Coronary artery (tissue), 2 donors: ENCODE measurements around the gene MTHFD2.

ENCODE experiments used
- DNase-seq: peaks from one replicate; pipeline ENCODE4 v3.0.0-alpha.2; 2017; ENCODE audit warnings: low spot score
- H3K27ac ChIP-seq, 2 donors: fragments of 200-600 bp; sonication (generic); one replicate each; pipeline ENCODE4 v1.5.1; 2016 to 2019
- H3K4me3 ChIP-seq: fragments of 200-600 bp; sonication (generic); 2 replicates; pipeline ENCODE4 v1.5.1; 2016; ENCODE audit warnings: mild to moderate bottlenecking, moderate library complexity
- TF ChIP-seq, protein P1 (sequence below): fragments of 200-600 bp; sonication (generic); IDR thresholded peaks from one replicate; pipeline ENCODE4 v1.5.1; 2019; ENCODE audit warnings: antibody characterized with exemption

Gene MTHFD2

DNA sequence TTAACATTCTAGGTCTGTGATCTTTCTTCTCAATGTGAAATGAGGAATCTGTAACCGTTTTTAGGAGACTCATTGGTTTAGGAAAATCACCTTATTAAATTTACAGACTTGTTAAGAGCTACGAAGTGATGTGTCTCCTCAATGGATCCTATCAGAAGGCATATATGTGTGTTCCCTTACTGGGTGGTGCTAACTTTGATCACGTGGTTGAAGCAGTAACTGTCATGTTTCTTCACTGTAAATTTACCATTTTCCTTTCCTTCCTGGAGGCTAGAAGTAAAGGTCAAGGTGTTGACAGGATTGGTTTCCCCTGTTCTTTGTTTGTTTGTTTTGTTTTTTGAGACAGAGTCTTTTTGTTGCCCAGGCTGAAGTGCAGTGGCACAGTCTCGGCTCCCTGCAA, 1.4 kb upstream of the MTHFD2 start:
- TF ChIP-seq, protein P1, sequence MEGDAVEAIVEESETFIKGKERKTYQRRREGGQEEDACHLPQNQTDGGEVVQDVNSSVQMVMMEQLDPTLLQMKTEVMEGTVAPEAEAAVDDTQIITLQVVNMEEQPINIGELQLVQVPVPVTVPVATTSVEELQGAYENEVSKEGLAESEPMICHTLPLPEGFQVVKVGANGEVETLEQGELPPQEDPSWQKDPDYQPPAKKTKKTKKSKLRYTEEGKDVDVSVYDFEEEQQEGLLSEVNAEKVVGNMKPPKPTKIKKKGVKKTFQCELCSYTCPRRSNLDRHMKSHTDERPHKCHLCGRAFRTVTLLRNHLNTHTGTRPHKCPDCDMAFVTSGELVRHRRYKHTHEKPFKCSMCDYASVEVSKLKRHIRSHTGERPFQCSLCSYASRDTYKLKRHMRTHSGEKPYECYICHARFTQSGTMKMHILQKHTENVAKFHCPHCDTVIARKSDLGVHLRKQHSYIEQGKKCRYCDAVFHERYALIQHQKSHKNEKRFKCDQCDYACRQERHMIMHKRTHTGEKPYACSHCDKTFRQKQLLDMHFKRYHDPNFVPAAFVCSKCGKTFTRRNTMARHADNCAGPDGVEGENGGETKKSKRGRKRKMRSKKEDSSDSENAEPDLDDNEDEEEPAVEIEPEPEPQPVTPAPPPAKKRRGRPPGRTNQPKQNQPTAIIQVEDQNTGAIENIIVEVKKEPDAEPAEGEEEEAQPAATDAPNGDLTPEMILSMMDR: no peak

GRCh38 chr2:74198023-74198460, 373 bp upstream of the MTHFD2 start:
- peak overlapping the region; percentile 76 for H3K4me3 ChIP-seq

More for the DNA sequence above, 1.4 kb upstream of the MTHFD2 start:
- no peak overlapping the region for H3K27ac ChIP-seq
- no peak for DNase-seq
- H3K4me3 ChIP-seq: no peak overlapping the region

DNA sequence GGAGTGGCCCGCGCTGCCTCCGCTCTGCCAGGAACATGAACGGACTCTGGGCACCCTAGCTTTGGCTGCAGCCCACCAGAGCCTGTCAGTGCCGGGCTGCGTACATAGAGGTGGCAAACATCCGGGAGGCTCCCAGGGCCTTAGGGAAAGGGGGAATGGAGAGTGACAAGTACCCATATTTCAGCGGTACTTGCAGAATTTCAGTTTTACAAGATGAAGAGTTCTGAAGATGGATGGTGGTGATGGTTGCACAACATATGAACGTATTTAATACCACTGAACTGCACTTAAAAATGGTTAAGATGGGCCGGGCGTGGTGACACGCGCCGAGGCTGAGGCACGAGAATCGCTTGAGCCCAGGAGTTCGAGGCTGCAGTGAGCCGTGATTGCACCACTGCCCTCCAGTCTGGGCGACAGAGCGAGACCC, 873 bp downstream of the MTHFD2 start:
- peak overlapping the region; percentile 94 to 95 for H3K27ac ChIP-seq
- no peak for DNase-seq

More at GRCh38 chr2:74198023-74198460, 373 bp upstream of the MTHFD2 start:
- TF ChIP-seq, protein P1: no peak
- DNase-seq: no peak
- peak overlapping the region; percentile 94 to 95 for H3K27ac ChIP-seq

DNA sequence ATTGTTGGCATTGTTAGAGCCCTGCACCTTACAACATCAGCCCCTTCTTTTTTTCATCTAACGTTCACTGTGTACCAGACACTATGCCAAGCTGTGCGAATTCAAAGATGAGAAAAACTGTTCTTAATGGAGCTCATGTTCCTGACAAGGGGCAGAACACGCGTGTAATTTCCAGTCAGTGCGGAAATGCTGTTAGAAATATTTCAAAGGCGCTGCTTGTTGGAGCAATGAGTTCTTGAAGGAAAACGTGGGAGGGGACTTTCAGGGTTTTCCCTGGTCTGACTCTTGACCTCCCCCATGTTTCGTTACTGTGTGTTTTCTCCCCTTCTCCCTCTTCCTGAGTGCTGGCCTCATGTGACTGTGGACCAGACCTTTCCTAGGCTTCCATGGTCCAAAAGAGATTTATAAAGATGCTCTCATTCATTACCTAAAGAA, 1.5 kb downstream of the MTHFD2 start:
- DNase-seq: no peak
- Histone ChIP-seq H3K4me3 (peak overlapping the region; percentile 76), H3K27ac (peak overlapping the region; percentile 94 to 95)
- TF ChIP-seq, protein P1: no peak

More for the DNA sequence above, 873 bp downstream of the MTHFD2 start:
- TF ChIP-seq, protein P1: no peak
- peak overlapping the region; percentile 76 for H3K4me3 ChIP-seq

GRCh38 chr2:74201196-74201595, 2.8 kb downstream of the MTHFD2 start:
- H3K27ac ChIP-seq: peak overlapping the region; percentile 60 to 95

GRCh38 chr2:74201596-74201995, 3.2 kb downstream of the MTHFD2 start:
- TF ChIP-seq, protein P1: no peak
- no peak for DNase-seq
- peak overlapping the region; percentile 29 to 95 for H3K27ac ChIP-seq
- no peak overlapping the region for H3K4me3 ChIP-seq

More at GRCh38 chr2:74201196-74201595, 2.8 kb downstream of the MTHFD2 start:
- peak overlapping the region; percentile 76 for H3K4me3 ChIP-seq
- TF ChIP-seq, protein P1: no peak
- DNase-seq: no peak

- TF ChIP-seq, protein P1: no peak
These were observed 6.0 kb downstream of the MTHFD2 start for GRCh38 chr2:74204436-74204835.

More at GRCh38 chr2:74204436-74204835, 6.0 kb downstream of the MTHFD2 start:
- peak overlapping the region; percentile 62 to 65 for H3K27ac ChIP-seq
- no peak overlapping the region for H3K4me3 ChIP-seq
- no peak for DNase-seq
